A549 (cell line): Measurements from ENCODE around the gene C1orf21. TPM values are rescaled to one million over a fixed set of nuclear protein-coding genes. Genes with fewer than 3 reads are reported as not detected.

Experiments
- ATAC-seq, 2 experiments: fragments of 200-7000 bp in 1 of 2; fragments of >200 bp in 1 of 2; cut with Nextera tagmentation in 1 of 2; cut with Tn5 transposase in 1 of 2; 3 replicates each; pipeline versions ENCODE4 v1.8.0 to v1.9.1; 2018 to 2020; ENCODE audit warnings: mild to moderate bottlenecking in 1 of 2, moderate library complexity in 1 of 2
- CTCF ChIA-PET: fragments of 300-600 bp; sonication (Branson Sonifier 250); formaldehyde crosslinking; extraction: SDS; loops from one replicate; lab custom pipeline; 2021; ENCODE audit warnings: antibody characterized with exemption, inconsistent platforms; lab: Yijun Ruan, JAX
- POLR2A ChIA-PET: fragments of 350-600 bp; formaldehyde crosslinking; extraction: SDS; loops from one replicate; lab custom pipeline; 2021; ENCODE audit warnings: antibody characterized with exemption, inconsistent platforms; lab: Yijun Ruan, JAX
- DNase-seq, 2 experiments: peaks; one replicate each; pipeline versions ENCODE4 v3.0.0 to v3.0.0-alpha.2; 2011 to 2016; ENCODE audit warnings: low read depth in 1 of 2, low spot score in 1 of 2
- FAIRE-seq: peaks from 2 replicates; lab custom pipeline; 2011; peaks lifted over from hg19 to GRCh38; lab: Jason Lieb, UNC
- H3K27ac ChIP-seq, 2 experiments: fragments of >200 bp; sonication (Bioruptor Twin); formaldehyde crosslinking; 3 replicates each; pipeline ENCODE4 v1.5.1; 2016 to 2017
- H3K4me1 ChIP-seq: fragments of >200 bp; sonication (Bioruptor Twin); formaldehyde crosslinking; 3 replicates; pipeline ENCODE4 v1.6.1; 2016
- H3K4me2 ChIP-seq: fragments of >200 bp; sonication (Bioruptor Twin); formaldehyde crosslinking; 3 replicates; pipeline ENCODE4 v1.6.1; 2016
- H3K4me3 ChIP-seq: fragments of >200 bp; sonication (Bioruptor Twin); formaldehyde crosslinking; 3 replicates; pipeline ENCODE4 v1.5.1; 2016
- H3K9me3 ChIP-seq: fragments of >200 bp; sonication (Bioruptor Twin); formaldehyde crosslinking; 3 replicates; pipeline ENCODE4 v1.6.1; 2016
- ATOH8 ChIP-seq: fragments of 250-450 bp; sonication (Bioruptor Pico); IDR thresholded peaks from 2 replicates; pipeline ENCODE4 v1.5.0; 2020; ENCODE audit warnings: low read depth, mild to moderate bottlenecking, moderate library complexity
- BHLHE40 ChIP-seq: IDR thresholded peaks from 2 replicates; pipeline ENCODE4 v1.6.1; 2012; ENCODE audit warnings: low read depth, low read length, inconsistent platforms
- CBX2 ChIP-seq: fragments of 200-600 bp; sonication (generic); IDR thresholded peaks from 2 replicates; pipeline ENCODE4 v1.6.1; 2016; ENCODE audit warnings: low read depth, mild to moderate bottlenecking, borderline replicate concordance
- CEBPB ChIP-seq, 2 experiments: fragments of >200 bp in 1 of 2; sonication (Bioruptor Twin) in 1 of 2; formaldehyde crosslinking in 1 of 2; IDR thresholded peaks; 2 replicates each; pipeline ENCODE4 v1.6.1; 2012 to 2016
- CHD2 ChIP-seq: fragments of 150-350 bp; IDR thresholded peaks from 2 replicates; pipeline ENCODE4 v1.6.1; 2014; ENCODE audit warnings: low read length; ENCODE audit not compliant: partially characterized antibody
- CHD4 ChIP-seq: fragments of 200-600 bp; sonication (generic); IDR thresholded peaks from 2 replicates; pipeline ENCODE4 v1.6.1; 2016; ENCODE audit warnings: antibody characterized with exemption, mild to moderate bottlenecking, borderline replicate concordance
- ESRRA ChIP-seq: fragments of 150-350 bp; IDR thresholded peaks from 2 replicates; pipeline ENCODE4 v1.6.1; 2014; ENCODE audit warnings: mild to moderate bottlenecking, low read length, borderline replicate concordance
- FOSL2 ChIP-seq, 2 experiments: fragments of 450-650 bp in 1 of 2; fragments of >200 bp in 1 of 2; sonication (Bioruptor Twin) in 1 of 2; formaldehyde crosslinking; IDR thresholded peaks; 2 replicates each; pipeline versions ENCODE4 v1.5.0 to v1.6.1; 2016 to 2020; ENCODE audit warnings: mild to moderate bottlenecking in 1 of 2, moderate library complexity in 1 of 2
- HDAC2 ChIP-seq: fragments of 200-600 bp; sonication (generic); IDR thresholded peaks from 2 replicates; pipeline ENCODE4 v1.6.1; 2016
- HOXB13 ChIP-seq: fragments of 250-450 bp; sonication (Bioruptor Pico); IDR thresholded peaks from 2 replicates; pipeline ENCODE4 v1.5.0; 2020; ENCODE audit warnings: low read depth, mild to moderate bottlenecking, moderate library complexity
- JUN ChIP-seq, 2 experiments: fragments of >200 bp; sonication (Bioruptor Twin); formaldehyde crosslinking; IDR thresholded peaks; 2 replicates in 1 of 2; 3 replicates in 1 of 2; pipeline ENCODE4 v1.6.1; 2016 to 2017
- KDM1A ChIP-seq: fragments of 200-600 bp; sonication (generic); IDR thresholded peaks from 2 replicates; pipeline ENCODE4 v1.6.1; 2016; ENCODE audit warnings: low read depth, mild to moderate bottlenecking
- MYC ChIP-seq: IDR thresholded peaks from 2 replicates; pipeline ENCODE4 v1.6.1; 2012; ENCODE audit warnings: mild to moderate bottlenecking, inconsistent platforms, low read length, improper control_type of control experiment, borderline replicate concordance
- NPAS2 ChIP-seq: fragments of 250-450 bp; sonication (Bioruptor Pico); IDR thresholded peaks from 2 replicates; pipeline ENCODE4 v1.8.0; 2022; ENCODE audit warnings: mild to moderate bottlenecking, moderate library complexity, borderline replicate concordance
- POLR2AphosphoS2 ChIP-seq: conservative IDR thresholded peaks from 2 replicates; pipeline ENCODE4 v1.6.1; 2012; ENCODE audit warnings: low read length, improper control_type of control experiment, inconsistent platforms
- RAD21 ChIP-seq, 2 experiments: fragments of >200 bp in 1 of 2; sonication (Bioruptor Twin) in 1 of 2; formaldehyde crosslinking in 1 of 2; IDR thresholded peaks in 1 of 2; conservative IDR thresholded peaks in 1 of 2; 2 replicates in 1 of 2; 3 replicates in 1 of 2; pipeline ENCODE4 v1.6.1; 2012 to 2018; ENCODE audit warnings: inconsistent platforms in 1 of 2
- SMC3 ChIP-seq: fragments of >200 bp; sonication (Bioruptor Twin); formaldehyde crosslinking; IDR thresholded peaks from 3 replicates; pipeline ENCODE4 v1.6.1; 2018; ENCODE audit warnings: inconsistent platforms
- SREBF2 ChIP-seq: fragments of 450-650 bp; IDR thresholded peaks from 2 replicates; pipeline ENCODE4 v1.6.1; 2014; ENCODE audit warnings: mild to moderate bottlenecking, moderate library complexity
- TFCP2L1 ChIP-seq: fragments of 250-450 bp; sonication (Bioruptor Pico); IDR thresholded peaks from 2 replicates; pipeline ENCODE4 v1.5.0; 2021; ENCODE audit warnings: mild to moderate bottlenecking
- TP53 ChIP-seq: fragments of 250-450 bp; sonication (Bioruptor Pico); IDR thresholded peaks from 2 replicates; pipeline ENCODE4 v1.5.0; 2021; ENCODE audit warnings: mild to moderate bottlenecking, moderate library complexity
- ZC3H11A ChIP-seq: fragments of 450-650 bp; IDR thresholded peaks from 2 replicates; pipeline ENCODE4 v1.6.1; 2014; ENCODE audit warnings: antibody characterized with exemption, mild to moderate bottlenecking
- ZFP36 ChIP-seq: fragments of 450-650 bp; IDR thresholded peaks from 2 replicates; pipeline ENCODE4 v1.6.1; 2014; ENCODE audit warnings: borderline replicate concordance; ENCODE audit not compliant: partially characterized antibody
- WGBS: methylation state at CpG from one replicate; pipeline ENCODE4 v1.1.6; 2017; ENCODE audit errors: missing lambda C conversion rate; 5-methylcytosine and 5-hydroxymethylcytosine counted together
- polyA plus RNA-seq, 4 experiments: library from polyadenylated mRNA; depleted of rRNA in 3 of 4; stranded (reverse); fragments of >200 nt; fragmentation: RNase III in 1 of 4; extraction: RNeasy Plus Mini Kit Qiagen cat#74134 plus additional on column Dnase treatment in 1 of 4; gene quantifications; 2 replicates in 3 of 4; 3 replicates in 1 of 4; pipeline ENCODE4 v1.2.3, GENCODE V29; 2011 to 2017
- TF ChIP-seq, protein P1 (sequence below): fragments of 200-600 bp; sonication (generic); IDR thresholded peaks from 2 replicates; pipeline ENCODE4 v1.6.1; 2016; ENCODE audit warnings: antibody characterized with exemption, mild to moderate bottlenecking, moderate library complexity
- TF ChIP-seq, protein P2 (sequence below): fragments of 250-450 bp; sonication (Bioruptor Pico); IDR thresholded peaks from 2 replicates; pipeline ENCODE4 v1.5.0; 2021; ENCODE audit warnings: mild to moderate bottlenecking, moderate library complexity, borderline replicate concordance
- TF ChIP-seq, protein P3 (sequence below): fragments of 150-350 bp; IDR thresholded peaks from 2 replicates; pipeline ENCODE4 v1.6.1; 2014; ENCODE audit warnings: low read depth, mild to moderate bottlenecking, low read length

C1orf21 gene
- polyA plus RNA-seq, 2 of the 4 experiments (the other 2 are of a cell fraction), result 11.4 to 11.6 TPM

- no peak overlapping the region for H3K27ac ChIP-seq
- ChIA-PET CTCF (interaction anchor here (0.6 to 5.4 kb wide), 5 partner anchors 8 to 618 kb away, joined by 3 to 53 read pairs (median 3); partner anchors contain the start of gene COLGALT2), POLR2A (no interaction called here)
- TF ChIP-seq ATOH8 (CRISPR knock-in tag), result no peak
- no peak for TF ChIP-seq FOSL2 (IDR thresholded peaks at IDR 0.05)
- TF ChIP-seq FOSL2 (CRISPR knock-in tag; IDR thresholded peaks at IDR 0.05), result no peak
- TF ChIP-seq, protein P1, sequence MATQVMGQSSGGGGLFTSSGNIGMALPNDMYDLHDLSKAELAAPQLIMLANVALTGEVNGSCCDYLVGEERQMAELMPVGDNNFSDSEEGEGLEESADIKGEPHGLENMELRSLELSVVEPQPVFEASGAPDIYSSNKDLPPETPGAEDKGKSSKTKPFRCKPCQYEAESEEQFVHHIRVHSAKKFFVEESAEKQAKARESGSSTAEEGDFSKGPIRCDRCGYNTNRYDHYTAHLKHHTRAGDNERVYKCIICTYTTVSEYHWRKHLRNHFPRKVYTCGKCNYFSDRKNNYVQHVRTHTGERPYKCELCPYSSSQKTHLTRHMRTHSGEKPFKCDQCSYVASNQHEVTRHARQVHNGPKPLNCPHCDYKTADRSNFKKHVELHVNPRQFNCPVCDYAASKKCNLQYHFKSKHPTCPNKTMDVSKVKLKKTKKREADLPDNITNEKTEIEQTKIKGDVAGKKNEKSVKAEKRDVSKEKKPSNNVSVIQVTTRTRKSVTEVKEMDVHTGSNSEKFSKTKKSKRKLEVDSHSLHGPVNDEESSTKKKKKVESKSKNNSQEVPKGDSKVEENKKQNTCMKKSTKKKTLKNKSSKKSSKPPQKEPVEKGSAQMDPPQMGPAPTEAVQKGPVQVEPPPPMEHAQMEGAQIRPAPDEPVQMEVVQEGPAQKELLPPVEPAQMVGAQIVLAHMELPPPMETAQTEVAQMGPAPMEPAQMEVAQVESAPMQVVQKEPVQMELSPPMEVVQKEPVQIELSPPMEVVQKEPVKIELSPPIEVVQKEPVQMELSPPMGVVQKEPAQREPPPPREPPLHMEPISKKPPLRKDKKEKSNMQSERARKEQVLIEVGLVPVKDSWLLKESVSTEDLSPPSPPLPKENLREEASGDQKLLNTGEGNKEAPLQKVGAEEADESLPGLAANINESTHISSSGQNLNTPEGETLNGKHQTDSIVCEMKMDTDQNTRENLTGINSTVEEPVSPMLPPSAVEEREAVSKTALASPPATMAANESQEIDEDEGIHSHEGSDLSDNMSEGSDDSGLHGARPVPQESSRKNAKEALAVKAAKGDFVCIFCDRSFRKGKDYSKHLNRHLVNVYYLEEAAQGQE, result no peak
- no peak for TF ChIP-seq BHLHE40
- TF ChIP-seq, protein P2, sequence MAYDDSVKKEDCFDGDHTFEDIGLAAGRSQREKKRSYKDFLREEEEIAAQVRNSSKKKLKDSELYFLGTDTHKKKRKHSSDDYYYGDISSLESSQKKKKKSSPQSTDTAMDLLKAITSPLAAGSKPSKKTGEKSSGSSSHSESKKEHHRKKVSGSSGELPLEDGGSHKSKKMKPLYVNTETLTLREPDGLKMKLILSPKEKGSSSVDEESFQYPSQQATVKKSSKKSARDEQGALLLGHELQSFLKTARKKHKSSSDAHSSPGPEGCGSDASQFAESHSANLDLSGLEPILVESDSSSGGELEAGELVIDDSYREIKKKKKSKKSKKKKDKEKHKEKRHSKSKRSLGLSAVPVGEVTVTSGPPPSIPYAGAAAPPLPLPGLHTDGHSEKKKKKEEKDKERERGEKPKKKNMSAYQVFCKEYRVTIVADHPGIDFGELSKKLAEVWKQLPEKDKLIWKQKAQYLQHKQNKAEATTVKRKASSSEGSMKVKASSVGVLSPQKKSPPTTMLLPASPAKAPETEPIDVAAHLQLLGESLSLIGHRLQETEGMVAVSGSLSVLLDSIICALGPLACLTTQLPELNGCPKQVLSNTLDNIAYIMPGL (CRISPR knock-in tag), result no peak
- TF ChIP-seq MYC, result no peak
- TF ChIP-seq POLR2AphosphoS2, result no peak
- no peak for TF ChIP-seq CBX2
- no peak for TF ChIP-seq ESRRA
- no peak for TF ChIP-seq ZC3H11A
- TF ChIP-seq JUN (IDR thresholded peaks at IDR 0.05), result no peak
- TF ChIP-seq SMC3, result no peak
- no peak for TF ChIP-seq CHD4
- TF ChIP-seq RAD21 (conservative IDR thresholded peaks at IDR 0.05 in 1 of 2, IDR thresholded peaks at IDR 0.05 in 1 of 2), result no peak
- no peak for TF ChIP-seq HDAC2
- no peak for TF ChIP-seq TFCP2L1
- TF ChIP-seq HOXB13 (CRISPR knock-in tag), result no peak
- TF ChIP-seq CHD2, result no peak
- H3K4me2 ChIP-seq, result no peak overlapping the region
- H3K9me3 ChIP-seq, result no peaks in the 10 kb centered on the region
- WGBS, result 65% methylated on average over 2 of the region's 2 CpGs
- no peak for ATAC-seq
- DNase-seq, result no peak
- no peaks in the 10 kb centered on the region for H3K4me1 ChIP-seq
- no peak for FAIRE-seq
- H3K4me3 ChIP-seq, result no peak overlapping the region
Observed at GRCh38 chr1:184656221-184656620, 269.4 kb downstream of the C1orf21 start.

- Histone ChIP-seq H3K9me3 (no peaks in the 10 kb centered on the region), H3K4me1 (no peaks in the 10 kb centered on the region), H3K4me2 (no peak overlapping the region), H3K4me3 (no peak overlapping the region), H3K27ac (no peak overlapping the region)
- TF ChIP-seq, protein P3, sequence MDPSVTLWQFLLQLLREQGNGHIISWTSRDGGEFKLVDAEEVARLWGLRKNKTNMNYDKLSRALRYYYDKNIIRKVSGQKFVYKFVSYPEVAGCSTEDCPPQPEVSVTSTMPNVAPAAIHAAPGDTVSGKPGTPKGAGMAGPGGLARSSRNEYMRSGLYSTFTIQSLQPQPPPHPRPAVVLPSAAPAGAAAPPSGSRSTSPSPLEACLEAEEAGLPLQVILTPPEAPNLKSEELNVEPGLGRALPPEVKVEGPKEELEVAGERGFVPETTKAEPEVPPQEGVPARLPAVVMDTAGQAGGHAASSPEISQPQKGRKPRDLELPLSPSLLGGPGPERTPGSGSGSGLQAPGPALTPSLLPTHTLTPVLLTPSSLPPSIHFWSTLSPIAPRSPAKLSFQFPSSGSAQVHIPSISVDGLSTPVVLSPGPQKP, result no peak
- no peak for TF ChIP-seq CEBPB (IDR thresholded peaks at IDR 0.05)
- no peak for TF ChIP-seq ZFP36
- TF ChIP-seq HDAC2, result no peak
- TF ChIP-seq TP53 (CRISPR knock-in tag), result no peak
- no peak for TF ChIP-seq CBX2
- no peak for TF ChIP-seq NPAS2 (CRISPR knock-in tag)
- no peak for TF ChIP-seq SREBF2
- TF ChIP-seq KDM1A, result no peak
- no peak for ATAC-seq
- ChIA-PET POLR2A (no interaction called here), CTCF (no interaction called here)
- no peak for FAIRE-seq
- no peak for DNase-seq
- 81% methylated on average over 2 of the region's 2 CpGs for WGBS
Observed at GRCh38 chr1:184658055-184658454, 271.2 kb downstream of the C1orf21 start.
